Measurements from ENCODE around the gene KCNIP2. TPM values are rescaled to one million over a fixed set of nuclear protein-coding genes. Genes with fewer than 3 reads are reported as not detected.

Gene KCNIP2
- total RNA-seq, 2 experiments from 2014 or later = 4.3 to 7.3 TPM

DNA sequence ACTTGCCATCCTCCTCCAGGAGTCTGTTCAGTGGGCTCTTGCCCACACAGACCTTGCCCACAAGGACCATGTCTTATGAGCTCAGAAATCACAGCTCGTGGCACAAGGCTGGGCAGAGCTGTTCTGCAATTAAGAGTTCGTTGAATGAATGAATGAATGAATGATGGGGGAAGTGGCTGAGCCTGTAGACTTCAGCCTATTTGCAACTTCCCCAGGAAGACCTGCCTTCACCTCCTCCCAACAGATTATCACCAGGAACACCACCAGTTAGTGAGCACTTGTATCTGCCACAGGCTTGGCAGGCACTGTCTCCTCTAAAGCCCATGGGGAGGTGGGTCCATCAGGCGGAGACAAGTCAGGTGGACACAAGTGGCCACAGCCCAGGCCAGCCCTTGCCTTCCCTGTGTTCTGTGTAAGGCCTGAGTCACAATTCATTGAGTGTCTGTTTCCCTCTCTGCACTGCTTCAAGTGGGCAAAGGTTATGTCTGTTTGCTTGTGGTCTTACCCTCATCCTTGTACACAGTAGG lies 65.9 kb downstream of the KCNIP2 start:
- ChIA-PET POLR2A (no interaction called here), CTCF (ENCODE audit: unreplicated experiment) (no interaction called here)
- H3K4me1 ChIP-seq (ENCODE audit: insufficient read depth, low read length, poor library complexity, severe bottlenecking) = peaks cover 41% of the 10 kb centered on the region
- no peak for DNase-seq (ENCODE audit: low spot score)
- H3K4me3 ChIP-seq (ENCODE audit: low read depth, low read length, poor library complexity, severe bottlenecking) = no peak overlapping the region
- no peaks in the 10 kb centered on the region for H4K20me1 ChIP-seq (ENCODE audit: insufficient read depth, low read length)
- no peaks in the 10 kb centered on the region for H3K9me3 ChIP-seq (ENCODE audit: low read length)
- no peak overlapping the region for H3K27ac ChIP-seq (ENCODE audit: low read depth, low read length, poor library complexity, severe bottlenecking)
- H2AFZ ChIP-seq (ENCODE audit: low read length) = no peak overlapping the region
- intact Hi-C loops (cut with micrococcal nuclease; ENCODE audit: unreplicated experiment) = no loop called here
- no peak overlapping the region for H3K4me2 ChIP-seq (ENCODE audit: low read length)
- peaks cover 22% of the 10 kb centered on the region; the same call in 1 of the 2 replicates for H3K36me3 ChIP-seq (ENCODE audit: insufficient read depth, low read length)
- no peaks in the 10 kb centered on the region for H3K9me2 ChIP-seq (ENCODE audit: insufficient read depth, low read length)
- peaks cover 13% of the 10 kb centered on the region; the same call in 1 of the 2 replicates for H3K79me2 ChIP-seq (ENCODE audit: insufficient read depth, low read depth, low read length)
- no TSS peak for BruUV-seq (replicated peaks)
- TF ChIP-seq, protein P1, sequence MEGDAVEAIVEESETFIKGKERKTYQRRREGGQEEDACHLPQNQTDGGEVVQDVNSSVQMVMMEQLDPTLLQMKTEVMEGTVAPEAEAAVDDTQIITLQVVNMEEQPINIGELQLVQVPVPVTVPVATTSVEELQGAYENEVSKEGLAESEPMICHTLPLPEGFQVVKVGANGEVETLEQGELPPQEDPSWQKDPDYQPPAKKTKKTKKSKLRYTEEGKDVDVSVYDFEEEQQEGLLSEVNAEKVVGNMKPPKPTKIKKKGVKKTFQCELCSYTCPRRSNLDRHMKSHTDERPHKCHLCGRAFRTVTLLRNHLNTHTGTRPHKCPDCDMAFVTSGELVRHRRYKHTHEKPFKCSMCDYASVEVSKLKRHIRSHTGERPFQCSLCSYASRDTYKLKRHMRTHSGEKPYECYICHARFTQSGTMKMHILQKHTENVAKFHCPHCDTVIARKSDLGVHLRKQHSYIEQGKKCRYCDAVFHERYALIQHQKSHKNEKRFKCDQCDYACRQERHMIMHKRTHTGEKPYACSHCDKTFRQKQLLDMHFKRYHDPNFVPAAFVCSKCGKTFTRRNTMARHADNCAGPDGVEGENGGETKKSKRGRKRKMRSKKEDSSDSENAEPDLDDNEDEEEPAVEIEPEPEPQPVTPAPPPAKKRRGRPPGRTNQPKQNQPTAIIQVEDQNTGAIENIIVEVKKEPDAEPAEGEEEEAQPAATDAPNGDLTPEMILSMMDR (conservative IDR thresholded peaks at IDR 0.05; ENCODE audit: low read length) = no peak
- TF ChIP-seq EZH2phosphoT487 (IDR thresholded peaks at IDR 0.05; ENCODE audit: borderline replicate concordance, low read depth, low read length) = no peak

DNA sequence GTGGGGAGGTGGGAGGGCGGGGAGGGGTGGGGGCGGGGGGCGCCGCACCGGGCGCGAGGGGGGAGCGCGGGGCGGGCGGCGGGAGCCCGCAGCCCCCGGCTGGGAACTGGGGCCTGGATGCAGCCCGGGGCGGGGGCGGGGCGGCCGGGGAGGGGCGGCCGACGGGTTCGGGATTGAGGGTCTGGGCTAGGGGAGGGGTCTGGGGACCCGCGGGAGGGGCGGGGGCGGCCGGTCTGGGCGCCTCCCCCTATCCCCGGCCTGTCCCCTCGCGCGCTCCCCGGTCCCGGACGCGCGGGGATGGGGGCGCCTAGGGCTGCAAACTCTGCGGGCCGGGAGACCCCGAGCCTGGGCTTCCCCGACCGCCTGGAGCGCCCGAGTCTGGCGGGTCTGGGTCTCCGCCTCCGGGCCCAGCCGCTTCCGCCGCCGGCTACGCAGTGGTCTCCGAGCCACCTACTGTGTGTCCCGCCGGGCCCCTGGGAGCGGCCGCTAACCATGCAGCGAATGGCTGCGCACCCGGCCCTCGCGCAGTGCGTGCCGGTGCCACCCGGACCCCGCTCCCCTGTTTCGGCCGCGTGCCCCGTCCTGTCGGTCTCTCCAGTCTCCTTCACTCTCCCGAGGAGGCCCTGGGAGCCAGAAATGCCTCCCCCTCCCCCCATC lies 67.3 kb downstream of the KCNIP2 start:
- H3K4me1 ChIP-seq (ENCODE audit: insufficient read depth, low read length, poor library complexity, severe bottlenecking) = peaks cover 33% of the 10 kb centered on the region
- no peaks in the 10 kb centered on the region for H3K9me3 ChIP-seq (ENCODE audit: low read length)
- ChIA-PET POLR2A (interaction anchor here (0.7 kb wide), 1 partner anchor 80 kb away, joined by 4 read pairs; no protein-coding TSS in a partner anchor), CTCF (ENCODE audit: unreplicated experiment) (no interaction called here)
- no peak overlapping the region for H3K4me2 ChIP-seq (ENCODE audit: low read length)
- no TSS peak for BruUV-seq (replicated peaks)
- peaks cover 22% of the 10 kb centered on the region; the same call in 1 of the 2 replicates for H3K36me3 ChIP-seq (ENCODE audit: insufficient read depth, low read length)
- no peak overlapping the region for H3K4me3 ChIP-seq (ENCODE audit: low read depth, low read length, poor library complexity, severe bottlenecking)
- no peak for DNase-seq (ENCODE audit: low spot score)
- TF ChIP-seq, protein P1 (conservative IDR thresholded peaks at IDR 0.05; ENCODE audit: low read length) = no peak
- no peak for TF ChIP-seq EZH2phosphoT487 (IDR thresholded peaks at IDR 0.05; ENCODE audit: borderline replicate concordance, low read depth, low read length)
- no peaks in the 10 kb centered on the region; the same call in 1 of the 2 replicates for H3K79me2 ChIP-seq (ENCODE audit: insufficient read depth, low read depth, low read length)
- H3K27ac ChIP-seq (ENCODE audit: low read depth, low read length, poor library complexity, severe bottlenecking) = no peak overlapping the region
- H3K9me2 ChIP-seq (ENCODE audit: insufficient read depth, low read length) = no peaks in the 10 kb centered on the region
- H2AFZ ChIP-seq (ENCODE audit: low read length) = no peak overlapping the region
- intact Hi-C loops (cut with micrococcal nuclease; ENCODE audit: unreplicated experiment) = no loop called here
- H4K20me1 ChIP-seq (ENCODE audit: insufficient read depth, low read length) = no peaks in the 10 kb centered on the region

Other genes starting within 250 kb of the KCNIP2 start
- gene FBXW4, start 148.6 kb downstream of the KCNIP2 start, total RNA-seq (2014; rRNA removed; shearing (Covaris generic)) = 43.1 and 50.3 TPM in 2 replicates
- gene FBXW4, start 148.6 kb downstream of the KCNIP2 start, total RNA-seq (2022) = 54.2 and 60.9 TPM in 2 replicates
- 0.44 and 0.72 TPM in 2 replicates for gene FGF8, start 67.7 kb downstream of the KCNIP2 start, total RNA-seq (2014; rRNA removed; shearing (Covaris generic))
- 0.86 and 1.3 TPM in 2 replicates for gene FGF8, start 67.7 kb downstream of the KCNIP2 start, total RNA-seq (2022)
- gene NPM3, start 60.4 kb downstream of the KCNIP2 start, total RNA-seq (2014; rRNA removed; shearing (Covaris generic)) = 115 and 122 TPM in 2 replicates
- gene NPM3, start 60.4 kb downstream of the KCNIP2 start, total RNA-seq (2022) = 107 and 111 TPM in 2 replicates
- gene OGA, start 25.4 kb downstream of the KCNIP2 start, total RNA-seq (2014; rRNA removed; shearing (Covaris generic)) = 65.5 and 73.2 TPM in 2 replicates
- 109 and 124 TPM in 2 replicates for gene OGA, start 25.4 kb downstream of the KCNIP2 start, total RNA-seq (2022)
- gene ARMH3, start 212.4 kb upstream of the KCNIP2 start, total RNA-seq (2014; rRNA removed; shearing (Covaris generic)) = 5.7 and 7.9 TPM in 2 replicates
- gene ARMH3, start 212.4 kb upstream of the KCNIP2 start, total RNA-seq (2022) = 19.3 and 24.3 TPM in 2 replicates
- gene HPS6, start 221.5 kb upstream of the KCNIP2 start, total RNA-seq (2014; rRNA removed; shearing (Covaris generic)) = 23.8 and 28.2 TPM in 2 replicates
- 19.2 and 21.7 TPM in 2 replicates for gene HPS6, start 221.5 kb upstream of the KCNIP2 start, total RNA-seq (2022)